ENCODE results near the gene HECW1. TPM values are rescaled to one million over a fixed set of nuclear protein-coding genes. Genes with fewer than 3 reads are reported as not detected.

The HECW1 gene
- total and polyA plus RNA-seq, 10 of the 15 experiments (the other 5 are each of a cell fraction or from before 2014, with no cell fraction given): under 0.01 to 0.31 (median 0.04) TPM; not detected in 3

- TF ChIP-seq BCL11A (IDR thresholded peaks at IDR 0.05; ENCODE audit: low read depth, low read length) (no peak), PML (IDR thresholded peaks at IDR 0.05; ENCODE audit: low read length) (no peak), IKZF1 (conservative IDR thresholded peaks at IDR 0.05) (no peak), SP1 (IDR thresholded peaks at IDR 0.05; ENCODE audit: low read depth, low read length) (no peak), FOS (IDR thresholded peaks at IDR 0.05; ENCODE audit: borderline replicate concordance, extremely low read depth, insufficient read length) (no peak), CTCF (IDR thresholded peaks at IDR 0.05 in 2 of 3, conservative IDR thresholded peaks at IDR 0.05 in 1 of 3; ENCODE audit: control insufficient read depth in 2 of 3, extremely low read depth in 1 of 3, insufficient read depth in 1 of 3, low read depth in 3 of 3, low read length in 3 of 3) (no peak)
Measured at GRCh38 chr7:43458330-43459018, 346.0 kb downstream of the HECW1 start (continued).

- H3K4me1 ChIP-seq (ENCODE audit: control insufficient read depth, insufficient read depth, low read length): peaks cover 10% of the 10 kb centered on the region
- FAIRE-seq (no peak), ATAC-seq (no peak), DNase-seq (ENCODE audit: low read depth, low spot score) (no peak)
- intact Hi-C loops (cut with micrococcal nuclease; ENCODE audit: unreplicated experiment) (loop anchor here (5.0 to 10.0 kb wide), 3 partner anchors 263 to 384 kb away; no protein-coding TSS in a partner anchor), in situ Hi-C loops (cut with MboI) (loop anchor here (10.0 kb wide), 1 partner anchor 246 kb away; no protein-coding TSS in a partner anchor)
- H3K4me2 ChIP-seq (ENCODE audit: control insufficient read depth, insufficient read depth): no peak overlapping the region
- H2AFZ ChIP-seq (ENCODE audit: control insufficient read depth, low read depth, low read length): no peak overlapping the region
- no peak for TF ChIP-seq FOXK2 (IDR thresholded peaks at IDR 0.05)
- TF ChIP-seq SIX5 (IDR thresholded peaks at IDR 0.05; ENCODE audit: low read depth, low read length, severe bottlenecking): no peak
- ChIA-PET RAD21 (ENCODE audit: unreplicated experiment) (no interaction called here), CTCF (interaction anchor here (1.1 to 1.7 kb wide), 4 partner anchors 15 to 518 kb away, joined by 3 to 4 read pairs (median 4); no protein-coding TSS in a partner anchor), POLR2A (interaction anchor here (0.8 to 1.1 kb wide), 2 partner anchors 109 to 527 kb away, joined by 3 read pairs; partner anchors contain the start of genes MRPL32 and PSMA2), SMC1A (ENCODE audit: uncharacterized antibody, unreplicated experiment) (interaction anchor here (1.0 to 1.3 kb wide), 2 partner anchors 10 to 513 kb away, joined by 3 to 4 read pairs; no protein-coding TSS in a partner anchor)
- H3K27me3 ChIP-seq (replicated peaks in 1 of 2; ENCODE audit: control insufficient read depth in 2 of 2, insufficient read depth in 2 of 2, low read length in 1 of 2): no peaks in the 10 kb centered on the region; a peak in 1 of 4 replicates
- BruUV-seq (replicated peaks): no TSS peak
- no peak overlapping the region for H3K9ac ChIP-seq (ENCODE audit: control insufficient read depth, insufficient read depth, low read length)
- H3K9me3 ChIP-seq (replicated peaks; ENCODE audit: control insufficient read depth, insufficient read depth, low read length): no peaks in the 10 kb centered on the region
- H4K20me1 ChIP-seq (ENCODE audit: control insufficient read depth, insufficient read depth): no peaks in the 10 kb centered on the region
- WGBS (ENCODE audit: insufficient coverage, insufficient replicate concordance, low lambda C conversion rate, missing lambda C conversion rate): 77% methylated on average over 4 of the region's 4 CpGs
- no peak overlapping the region for H3K27ac ChIP-seq (ENCODE audit: control insufficient read depth, insufficient read depth)
- H3K36me3 ChIP-seq (ENCODE audit: control insufficient read depth in 2 of 2, insufficient read depth in 2 of 2, low read length in 1 of 2): no peaks in the 10 kb centered on the region
- H3K79me2 ChIP-seq (ENCODE audit: control insufficient read depth, insufficient read depth, low read length): no peaks in the 10 kb centered on the region
- no peak overlapping the region for H3K4me3 ChIP-seq
Measured at GRCh38 chr7:43459019-43459337, 346.5 kb downstream of the HECW1 start.

All from GM12878 (cell line).